ENCODE results near the gene ADAMTS16. TPM values are rescaled to one million over a fixed set of nuclear protein-coding genes. Genes with fewer than 3 reads are reported as not detected.
A peak's percentile ranks its signal among the peaks of the same experiment; 100 is the strongest.

The ADAMTS16 gene
- total and polyA plus RNA-seq, 2 experiments from 2014 or later, result 2.8 to 15.4 TPM

DNA sequence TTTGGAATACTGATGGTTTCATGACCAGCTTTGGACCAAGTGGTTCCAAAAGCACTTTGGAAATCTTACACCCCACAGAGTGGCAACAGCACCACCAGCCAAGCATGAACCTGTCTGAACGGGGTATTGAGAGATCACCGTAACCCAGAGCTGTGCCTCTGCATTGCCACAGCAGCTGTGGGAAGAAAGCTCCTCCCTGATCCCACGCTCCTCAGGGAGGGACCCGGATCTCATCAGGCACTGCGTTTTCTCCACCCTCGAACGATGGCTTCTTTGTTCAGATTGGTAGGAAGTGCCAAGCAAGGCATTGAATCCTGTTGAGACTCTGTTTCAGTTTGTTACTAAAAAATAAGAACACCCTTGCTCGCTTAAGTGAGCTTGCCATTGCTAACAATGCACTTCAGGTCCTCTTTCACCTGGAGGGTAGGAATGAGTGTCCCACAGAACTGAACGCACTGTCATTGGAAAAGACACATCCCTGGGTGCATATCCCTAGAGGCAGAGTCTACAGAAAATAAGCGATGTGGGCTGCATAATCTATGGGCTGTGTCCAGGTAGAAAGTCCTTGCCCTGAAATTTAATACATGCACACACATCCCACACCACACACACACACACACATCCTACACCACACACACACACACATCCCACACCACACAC, 164.4 kb downstream of the ADAMTS16 start:
- no peak overlapping the region for H3K4me2 ChIP-seq
- no peaks in the 10 kb centered on the region for H3K4me1 ChIP-seq (ENCODE audit: insufficient read depth)
- H3K4me3 ChIP-seq, result no peak overlapping the region
- peak; percentile 56 for ATAC-seq
- peaks cover 13% of the 10 kb centered on the region for H3K9me3 Mint-ChIP-seq
- H3K4me3 Mint-ChIP-seq, result no peak overlapping the region
- H3K27me3 ChIP-seq (ENCODE audit: insufficient read depth), result no peaks in the 10 kb centered on the region
- peaks cover 32% of the 10 kb centered on the region for H3K36me3 Mint-ChIP-seq (ENCODE audit: low read depth)
- DNase-seq (ENCODE audit: low spot score), result peak; percentile 26
- no peak overlapping the region for H3K27ac Mint-ChIP-seq
- no peaks in the 10 kb centered on the region for H3K79me2 ChIP-seq (replicated peaks; ENCODE audit: insufficient read depth)
- peaks cover 10% of the 10 kb centered on the region for H3K4me1 Mint-ChIP-seq
- H3K27ac ChIP-seq (ENCODE audit: low read depth), result peak overlapping the region; percentile 24; the same call in 1 of the 2 replicates
- no peak overlapping the region for H2AFZ ChIP-seq
- no peaks in the 10 kb centered on the region for H3F3A ChIP-seq (replicated peaks; ENCODE audit: low read depth)
- TF ChIP-seq, protein P1, sequence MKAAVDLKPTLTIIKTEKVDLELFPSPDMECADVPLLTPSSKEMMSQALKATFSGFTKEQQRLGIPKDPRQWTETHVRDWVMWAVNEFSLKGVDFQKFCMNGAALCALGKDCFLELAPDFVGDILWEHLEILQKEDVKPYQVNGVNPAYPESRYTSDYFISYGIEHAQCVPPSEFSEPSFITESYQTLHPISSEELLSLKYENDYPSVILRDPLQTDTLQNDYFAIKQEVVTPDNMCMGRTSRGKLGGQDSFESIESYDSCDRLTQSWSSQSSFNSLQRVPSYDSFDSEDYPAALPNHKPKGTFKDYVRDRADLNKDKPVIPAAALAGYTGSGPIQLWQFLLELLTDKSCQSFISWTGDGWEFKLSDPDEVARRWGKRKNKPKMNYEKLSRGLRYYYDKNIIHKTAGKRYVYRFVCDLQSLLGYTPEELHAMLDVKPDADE (IDR thresholded peaks at IDR 0.05), result no peak
- TF ChIP-seq ZNF114 (CRISPR knock-in tag; IDR thresholded peaks at IDR 0.05), result 0 out of 2 replicates have a peak, but pooled peaks have one; percentile 19
- H3K9me2 ChIP-seq (ENCODE audit: insufficient read depth), result 0 out of 2 replicates have a peak, but pooled peaks cover 3% of the 10 kb centered on the region
- peaks cover 12% of the 10 kb centered on the region for H3K27me3 Mint-ChIP-seq (ENCODE audit: insufficient read depth, low read depth, poor library complexity)
- H4K20me1 ChIP-seq (replicated peaks; ENCODE audit: insufficient read depth), result no peaks in the 10 kb centered on the region
- H3K36me3 ChIP-seq (ENCODE audit: insufficient read depth), result no peaks in the 10 kb centered on the region

DNA sequence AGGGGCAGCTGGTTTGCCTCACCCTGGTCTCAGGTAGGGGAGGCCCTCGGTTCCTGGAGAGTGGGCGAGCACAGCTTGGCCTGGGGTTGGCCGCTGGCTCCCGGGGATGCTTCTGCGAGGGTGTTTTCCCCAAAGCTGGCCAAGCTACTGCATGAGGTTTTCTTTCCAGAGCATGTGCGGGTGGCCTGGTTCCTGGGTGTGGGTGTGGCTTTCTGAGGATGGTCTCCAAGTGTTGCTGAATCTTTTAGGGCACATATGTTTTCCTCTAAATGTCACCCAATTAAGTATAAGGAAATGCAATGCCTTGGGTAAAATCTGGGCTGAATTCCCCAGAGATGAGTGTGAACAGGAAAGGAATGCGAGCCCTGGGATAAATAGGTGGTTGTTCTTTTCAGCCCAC, 166.6 kb downstream of the ADAMTS16 start:
- peaks cover 16% of the 10 kb centered on the region for H3K4me1 Mint-ChIP-seq
- H3K27ac ChIP-seq (ENCODE audit: low read depth), result no peak overlapping the region

More for the DNA sequence above, 166.6 kb downstream of the ADAMTS16 start:
- no peak overlapping the region for H3K4me3 ChIP-seq
- H4K20me1 ChIP-seq (replicated peaks; ENCODE audit: insufficient read depth), result no peaks in the 10 kb centered on the region
- H3K36me3 Mint-ChIP-seq (ENCODE audit: low read depth), result peaks cover 29% of the 10 kb centered on the region
- no peaks in the 10 kb centered on the region for H3K36me3 ChIP-seq (ENCODE audit: insufficient read depth)
- H2AFZ ChIP-seq, result no peak overlapping the region
- 0 out of 2 replicates have a peak, but pooled peaks cover under 1% of the 10 kb centered on the region for H3K4me1 ChIP-seq (ENCODE audit: insufficient read depth)
- H3K4me3 Mint-ChIP-seq, result no peak overlapping the region
- no peak for DNase-seq (ENCODE audit: low spot score)
- H3K9me2 ChIP-seq (ENCODE audit: insufficient read depth), result no peaks in the 10 kb centered on the region
- peaks cover 13% of the 10 kb centered on the region for H3K27me3 Mint-ChIP-seq (ENCODE audit: insufficient read depth, low read depth, poor library complexity)
- no peak overlapping the region for H3K4me2 ChIP-seq
- TF ChIP-seq, protein P2, sequence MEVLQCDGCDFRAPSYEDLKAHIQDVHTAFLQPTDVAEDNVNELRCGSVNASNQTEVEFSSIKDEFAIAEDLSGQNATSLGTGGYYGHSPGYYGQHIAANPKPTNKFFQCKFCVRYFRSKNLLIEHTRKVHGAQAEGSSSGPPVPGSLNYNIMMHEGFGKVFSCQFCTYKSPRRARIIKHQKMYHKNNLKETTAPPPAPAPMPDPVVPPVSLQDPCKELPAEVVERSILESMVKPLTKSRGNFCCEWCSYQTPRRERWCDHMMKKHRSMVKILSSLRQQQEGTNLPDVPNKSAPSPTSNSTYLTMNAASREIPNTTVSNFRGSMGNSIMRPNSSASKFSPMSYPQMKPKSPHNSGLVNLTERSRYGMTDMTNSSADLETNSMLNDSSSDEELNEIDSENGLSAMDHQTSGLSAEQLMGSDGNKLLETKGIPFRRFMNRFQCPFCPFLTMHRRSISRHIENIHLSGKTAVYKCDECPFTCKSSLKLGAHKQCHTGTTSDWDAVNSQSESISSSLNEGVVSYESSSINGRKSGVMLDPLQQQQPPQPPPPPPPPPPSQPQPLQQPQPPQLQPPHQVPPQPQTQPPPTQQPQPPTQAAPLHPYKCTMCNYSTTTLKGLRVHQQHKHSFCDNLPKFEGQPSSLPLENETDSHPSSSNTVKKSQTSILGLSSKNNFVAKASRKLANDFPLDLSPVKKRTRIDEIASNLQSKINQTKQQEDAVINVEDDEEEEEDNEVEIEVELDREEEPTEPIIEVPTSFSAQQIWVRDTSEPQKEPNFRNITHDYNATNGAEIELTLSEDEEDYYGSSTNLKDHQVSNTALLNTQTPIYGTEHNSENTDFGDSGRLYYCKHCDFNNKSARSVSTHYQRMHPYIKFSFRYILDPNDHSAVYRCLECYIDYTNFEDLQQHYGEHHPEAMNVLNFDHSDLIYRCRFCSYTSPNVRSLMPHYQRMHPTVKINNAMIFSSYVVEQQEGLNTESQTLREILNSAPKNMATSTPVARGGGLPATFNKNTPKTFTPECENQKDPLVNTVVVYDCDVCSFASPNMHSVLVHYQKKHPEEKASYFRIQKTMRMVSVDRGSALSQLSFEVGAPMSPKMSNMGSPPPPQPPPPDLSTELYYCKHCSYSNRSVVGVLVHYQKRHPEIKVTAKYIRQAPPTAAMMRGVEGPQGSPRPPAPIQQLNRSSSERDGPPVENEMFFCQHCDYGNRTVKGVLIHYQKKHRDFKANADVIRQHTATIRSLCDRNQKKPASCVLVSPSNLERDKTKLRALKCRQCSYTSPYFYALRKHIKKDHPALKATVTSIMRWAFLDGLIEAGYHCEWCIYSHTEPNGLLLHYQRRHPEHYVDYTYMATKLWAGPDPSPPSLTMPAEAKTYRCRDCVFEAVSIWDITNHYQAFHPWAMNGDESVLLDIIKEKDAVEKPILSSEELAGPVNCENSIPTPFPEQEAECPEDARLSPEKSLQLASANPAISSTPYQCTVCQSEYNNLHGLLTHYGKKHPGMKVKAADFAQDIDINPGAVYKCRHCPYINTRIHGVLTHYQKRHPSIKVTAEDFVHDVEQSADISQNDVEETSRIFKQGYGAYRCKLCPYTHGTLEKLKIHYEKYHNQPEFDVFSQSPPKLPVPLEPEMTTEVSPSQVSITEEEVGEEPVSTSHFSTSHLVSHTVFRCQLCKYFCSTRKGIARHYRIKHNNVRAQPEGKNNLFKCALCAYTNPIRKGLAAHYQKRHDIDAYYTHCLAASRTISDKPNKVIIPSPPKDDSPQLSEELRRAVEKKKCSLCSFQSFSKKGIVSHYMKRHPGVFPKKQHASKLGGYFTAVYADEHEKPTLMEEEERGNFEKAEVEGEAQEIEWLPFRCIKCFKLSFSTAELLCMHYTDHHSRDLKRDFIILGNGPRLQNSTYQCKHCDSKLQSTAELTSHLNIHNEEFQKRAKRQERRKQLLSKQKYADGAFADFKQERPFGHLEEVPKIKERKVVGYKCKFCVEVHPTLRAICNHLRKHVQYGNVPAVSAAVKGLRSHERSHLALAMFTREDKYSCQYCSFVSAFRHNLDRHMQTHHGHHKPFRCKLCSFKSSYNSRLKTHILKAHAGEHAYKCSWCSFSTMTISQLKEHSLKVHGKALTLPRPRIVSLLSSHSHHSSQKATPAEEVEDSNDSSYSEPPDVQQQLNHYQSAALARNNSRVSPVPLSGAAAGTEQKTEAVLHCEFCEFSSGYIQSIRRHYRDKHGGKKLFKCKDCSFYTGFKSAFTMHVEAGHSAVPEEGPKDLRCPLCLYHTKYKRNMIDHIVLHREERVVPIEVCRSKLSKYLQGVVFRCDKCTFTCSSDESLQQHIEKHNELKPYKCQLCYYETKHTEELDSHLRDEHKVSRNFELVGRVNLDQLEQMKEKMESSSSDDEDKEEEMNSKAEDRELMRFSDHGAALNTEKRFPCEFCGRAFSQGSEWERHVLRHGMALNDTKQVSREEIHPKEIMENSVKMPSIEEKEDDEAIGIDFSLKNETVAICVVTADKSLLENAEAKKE (CRISPR knock-in tag; IDR thresholded peaks at IDR 0.05), result no peak
- TF ChIP-seq EZH2phosphoT487 (IDR thresholded peaks at IDR 0.05; ENCODE audit: unreplicated experiment) (no peak), CREB1 (CRISPR knock-in tag; IDR thresholded peaks at IDR 0.05; ENCODE audit: low read depth) (no peak), NANOG (IDR thresholded peaks at IDR 0.05; ENCODE audit: borderline replicate concordance) (no peak), ZNF331 (CRISPR knock-in tag; IDR thresholded peaks at IDR 0.05; ENCODE audit: low read depth) (no peak), EZH2 (IDR thresholded peaks at IDR 0.05; ENCODE audit: low read depth, unreplicated experiment) (no peak)
- TF ChIP-seq, protein P1 (IDR thresholded peaks at IDR 0.05), result no peak
- peaks cover 7% of the 10 kb centered on the region for H3K9me3 Mint-ChIP-seq
- no peaks in the 10 kb centered on the region for H3K79me2 ChIP-seq (replicated peaks; ENCODE audit: insufficient read depth)
- no peaks in the 10 kb centered on the region for H3F3A ChIP-seq (replicated peaks; ENCODE audit: low read depth)
- ATAC-seq, result no peak
- no peak overlapping the region for H3K27ac Mint-ChIP-seq
- no peaks in the 10 kb centered on the region for H3K27me3 ChIP-seq (ENCODE audit: insufficient read depth)
